NCI-H2196 (cell line): ENCODE data around the gene PDCD7.
"Not testable (repeated sequence)": the region's sequence is repeated elsewhere in the genome, so short reads cannot be mapped to it uniquely, and the experiment has no call there.

Experiments
- DNase-seq: peaks from one replicate; lab custom pipeline; 2025; ENCODE audit not compliant: unreplicated experiment; lab: John Stamatoyannopoulos, UW

Gene PDCD7

DNA sequence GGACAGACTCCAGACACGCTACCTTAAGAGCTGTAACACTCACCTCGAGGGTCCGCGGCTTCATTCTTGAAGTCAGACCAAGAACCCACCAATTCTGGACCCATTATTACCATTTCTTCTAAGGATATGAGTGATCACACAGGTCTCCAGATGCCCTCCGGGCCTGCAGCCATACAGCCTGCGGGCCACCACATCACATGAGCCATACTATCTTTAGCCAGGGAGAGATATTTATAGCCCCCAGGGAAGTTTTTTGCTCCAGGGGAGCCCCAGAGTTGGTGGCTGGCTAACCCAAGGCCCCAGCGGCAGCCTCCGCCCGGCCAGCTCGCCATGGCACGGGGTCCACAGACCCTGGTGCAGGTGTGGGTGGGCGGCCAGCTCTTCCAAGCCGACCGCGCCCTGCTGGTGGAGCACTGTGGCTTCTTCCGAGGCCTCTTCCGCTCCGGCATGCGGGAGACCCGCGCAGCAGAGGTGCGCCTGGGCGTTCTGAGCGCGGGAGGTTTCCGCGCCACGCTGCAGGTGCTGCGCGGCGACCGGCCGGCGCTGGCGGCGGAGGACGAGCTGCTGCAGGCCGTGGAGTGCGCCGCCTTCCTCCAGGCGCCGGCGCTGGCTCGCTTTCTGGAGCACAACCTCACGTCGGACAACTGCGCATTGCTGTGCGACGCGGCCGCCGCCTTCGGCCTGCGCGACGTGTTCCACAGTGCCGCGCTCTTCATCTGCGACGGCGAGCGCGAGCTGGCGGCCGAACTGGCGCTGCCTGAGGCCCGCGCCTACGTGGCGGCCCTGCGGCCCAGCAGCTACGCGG is 56.9 kb downstream of the PDCD7 start, which contains the start of gene KBTBD13:
Gene KBTBD13 (plus strand): TSS at position 261 of the 805 bp plus-strand sequence. CDS start 70 bp downstream, at position 331.
- no peak for DNase-seq

DNA sequence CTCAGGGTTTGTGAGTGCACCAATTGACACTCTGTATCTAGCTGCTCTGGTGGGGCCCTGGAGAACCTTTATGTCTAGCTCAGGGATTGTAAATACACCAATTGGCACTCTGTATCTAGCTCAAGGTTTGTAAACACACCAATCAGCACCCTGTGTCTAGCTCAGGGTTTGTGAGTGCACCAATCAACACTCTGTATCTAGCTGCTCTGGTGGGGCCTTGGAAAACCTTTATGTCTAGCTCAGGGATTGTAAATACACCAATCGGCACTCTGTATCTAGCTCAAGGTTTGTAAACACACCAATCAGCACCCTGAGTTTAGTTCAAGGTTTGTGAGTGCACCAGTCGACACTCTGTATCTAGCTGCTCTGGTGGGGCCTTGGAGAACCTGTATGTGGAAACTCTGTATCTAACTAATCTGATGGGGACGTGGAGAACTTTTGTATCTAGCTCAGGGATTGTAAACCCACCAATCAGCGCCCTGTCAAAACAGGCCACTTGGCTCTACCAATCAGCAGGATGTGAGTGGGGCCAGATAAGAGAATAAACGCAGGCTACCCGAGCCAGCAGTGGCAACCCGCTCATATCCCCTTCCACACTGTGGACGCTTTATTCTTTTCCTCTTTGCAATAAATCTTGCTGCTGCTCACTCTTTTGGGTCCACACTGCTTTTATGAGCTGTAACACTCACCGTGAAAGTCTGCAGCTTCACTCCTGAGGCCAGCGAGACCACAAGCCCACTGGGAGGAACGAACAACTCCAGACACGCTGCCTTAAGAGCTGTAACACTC is 57.8 kb downstream of the PDCD7 start:
- DNase-seq = not testable (repeated sequence)

DNA sequence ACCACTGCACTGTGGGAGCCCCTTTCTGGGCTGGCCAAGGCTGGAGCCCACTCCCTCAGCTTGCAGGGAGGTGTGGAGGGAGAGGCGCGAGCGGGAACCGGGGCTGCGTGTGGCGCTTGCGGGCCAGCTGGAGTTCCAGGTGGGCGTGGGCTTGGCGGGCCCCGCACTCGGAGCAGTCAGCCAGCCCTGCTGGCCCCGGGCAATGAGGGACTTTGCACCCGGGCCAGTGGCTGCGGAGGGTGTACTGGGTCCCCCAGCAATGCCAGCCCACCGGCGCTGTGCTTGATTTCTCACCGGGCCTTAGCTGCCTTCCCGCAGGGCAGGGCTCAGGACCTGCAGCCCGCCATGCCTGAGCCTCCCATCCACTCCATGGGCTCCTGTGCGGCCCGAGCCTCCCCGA is 58.7 kb downstream of the PDCD7 start:
- not testable (repeated sequence) for DNase-seq

DNA sequence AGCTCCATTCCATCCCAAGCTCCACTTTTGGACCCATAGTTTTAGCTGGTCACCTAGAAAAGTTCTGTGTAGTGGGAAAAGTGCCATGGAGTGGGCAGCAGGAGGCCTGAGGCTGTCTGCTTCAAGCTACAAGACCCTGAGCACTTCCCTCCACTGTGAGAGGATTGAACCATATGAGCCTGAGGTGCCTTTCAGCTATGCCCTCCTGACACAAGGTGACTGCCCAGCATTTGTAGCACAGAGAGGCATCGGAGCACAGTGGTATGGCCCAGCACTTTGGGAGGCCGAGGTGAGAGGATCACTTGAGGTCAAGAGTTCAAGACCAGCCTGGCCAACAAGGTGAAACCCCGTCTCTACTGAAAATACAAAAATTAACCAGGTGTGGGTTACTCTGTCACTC is 61.0 kb downstream of the PDCD7 start:
- DNase-seq = no peak

DNA sequence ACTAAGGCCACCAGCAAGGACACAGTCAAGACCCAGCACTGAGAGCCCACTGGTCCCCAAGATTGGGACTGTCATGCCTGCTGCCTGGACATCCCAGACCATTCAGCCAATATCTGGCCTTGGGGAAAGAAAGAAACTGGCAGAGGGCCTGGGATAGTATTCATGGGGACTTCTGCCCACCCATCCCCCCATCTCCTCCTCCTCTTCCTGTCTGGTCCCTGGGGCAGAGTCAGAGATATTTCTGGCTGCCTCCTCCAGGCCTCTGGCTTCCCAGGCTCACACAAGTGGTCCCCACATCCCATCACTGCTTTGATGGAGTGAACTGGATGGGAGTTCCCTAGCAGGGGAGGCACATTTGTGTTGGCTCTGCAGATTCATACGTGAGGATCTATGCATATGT is 61.6 kb downstream of the PDCD7 start:
- no peak for DNase-seq

DNA sequence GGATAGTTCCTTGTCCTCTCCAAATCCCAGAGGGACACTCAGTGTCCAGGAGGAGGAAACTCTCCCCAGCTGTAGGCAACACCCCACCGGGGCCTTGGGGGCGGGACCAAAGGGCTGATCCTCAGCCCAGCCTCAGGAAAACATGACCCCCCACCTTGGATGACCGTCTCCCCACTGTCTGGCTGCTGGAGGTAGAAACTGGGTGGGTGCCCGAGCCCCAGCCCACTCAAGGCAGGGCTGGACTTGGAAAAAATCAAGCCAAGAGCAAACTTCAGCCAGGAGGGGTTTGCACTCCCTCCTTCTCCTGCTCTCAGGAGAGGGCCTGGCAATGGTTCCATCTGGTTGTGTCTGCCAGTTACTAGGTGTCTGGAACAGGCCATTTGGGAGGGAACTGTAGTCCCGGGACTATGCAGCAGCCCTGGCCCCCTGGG is 62.2 kb downstream of the PDCD7 start:
- no peak for DNase-seq

DNA sequence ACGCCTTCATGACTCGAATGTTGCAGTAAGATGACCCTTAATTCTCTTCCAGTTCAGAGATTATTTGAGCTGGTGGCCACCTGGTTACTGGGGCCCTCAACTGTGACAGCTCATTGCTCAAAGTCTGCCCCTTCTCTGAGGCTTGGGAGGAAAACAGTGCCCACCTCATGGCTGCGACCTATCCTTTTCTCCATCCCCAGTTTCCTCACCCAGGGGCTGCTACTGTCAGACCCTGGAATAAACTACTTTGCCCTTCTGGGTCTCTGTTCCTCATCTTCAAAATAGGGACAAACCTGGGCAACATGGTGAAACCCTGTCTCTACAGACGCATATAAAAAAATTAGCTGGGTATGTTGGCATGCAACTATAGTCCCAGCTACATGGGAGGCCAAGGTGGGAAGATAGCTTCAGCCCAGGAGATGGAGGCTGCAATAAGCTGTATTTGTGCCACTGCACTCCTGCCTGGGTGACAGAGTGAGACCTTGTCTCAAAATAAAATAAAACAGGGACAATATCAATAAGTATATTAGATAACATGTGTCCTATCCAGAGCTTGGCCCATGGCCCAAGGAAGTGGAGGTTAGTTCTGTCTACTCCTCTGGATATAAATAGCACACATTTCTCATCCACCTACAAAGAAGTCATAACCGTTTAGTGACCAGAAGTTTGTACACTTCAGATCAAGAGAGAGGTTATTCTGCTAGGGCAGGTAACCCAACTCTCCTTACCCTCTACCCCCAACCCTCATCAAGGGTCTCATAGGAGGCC is 63.6 kb downstream of the PDCD7 start:
- DNase-seq = no peak

DNA sequence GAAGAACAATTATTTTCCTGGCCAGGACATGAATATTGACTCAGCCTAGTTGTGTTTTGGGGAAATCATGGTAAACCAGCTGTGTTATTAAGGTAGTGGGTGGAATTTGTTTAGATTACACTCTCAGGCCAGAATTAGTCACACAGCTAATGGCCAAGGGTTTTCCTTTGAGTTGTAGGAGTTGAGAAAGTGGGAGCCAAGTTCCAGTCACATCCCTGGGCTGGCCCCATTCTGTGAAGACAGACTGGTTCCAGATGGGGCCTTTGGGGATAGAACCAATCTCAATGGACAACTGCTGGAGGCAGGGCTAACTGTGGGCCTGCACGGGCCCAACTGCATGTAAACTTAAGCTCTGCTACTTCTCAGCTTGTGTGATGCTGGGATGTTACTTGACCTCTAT is 64.4 kb downstream of the PDCD7 start:
- DNase-seq = no peak

DNA sequence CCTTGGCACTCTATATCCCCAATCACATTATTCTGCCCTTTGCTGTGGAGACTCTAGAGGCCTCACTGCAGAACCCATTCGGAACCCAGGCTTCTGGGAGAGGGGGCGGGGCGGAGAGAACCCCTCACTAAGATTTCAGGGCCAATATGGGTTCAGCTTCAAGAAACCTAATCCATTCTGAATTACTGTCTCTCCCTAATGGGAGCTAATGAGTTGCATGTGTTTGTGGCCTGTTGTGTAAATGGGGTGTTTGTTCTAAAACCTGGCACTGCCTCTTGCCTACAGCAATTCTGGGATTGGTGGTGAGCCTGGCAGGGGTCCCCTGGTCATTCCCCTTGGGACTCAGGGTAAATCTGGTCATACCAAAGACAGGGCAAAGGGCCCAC is 65.2 kb downstream of the PDCD7 start:
- DNase-seq = no peak

DNA sequence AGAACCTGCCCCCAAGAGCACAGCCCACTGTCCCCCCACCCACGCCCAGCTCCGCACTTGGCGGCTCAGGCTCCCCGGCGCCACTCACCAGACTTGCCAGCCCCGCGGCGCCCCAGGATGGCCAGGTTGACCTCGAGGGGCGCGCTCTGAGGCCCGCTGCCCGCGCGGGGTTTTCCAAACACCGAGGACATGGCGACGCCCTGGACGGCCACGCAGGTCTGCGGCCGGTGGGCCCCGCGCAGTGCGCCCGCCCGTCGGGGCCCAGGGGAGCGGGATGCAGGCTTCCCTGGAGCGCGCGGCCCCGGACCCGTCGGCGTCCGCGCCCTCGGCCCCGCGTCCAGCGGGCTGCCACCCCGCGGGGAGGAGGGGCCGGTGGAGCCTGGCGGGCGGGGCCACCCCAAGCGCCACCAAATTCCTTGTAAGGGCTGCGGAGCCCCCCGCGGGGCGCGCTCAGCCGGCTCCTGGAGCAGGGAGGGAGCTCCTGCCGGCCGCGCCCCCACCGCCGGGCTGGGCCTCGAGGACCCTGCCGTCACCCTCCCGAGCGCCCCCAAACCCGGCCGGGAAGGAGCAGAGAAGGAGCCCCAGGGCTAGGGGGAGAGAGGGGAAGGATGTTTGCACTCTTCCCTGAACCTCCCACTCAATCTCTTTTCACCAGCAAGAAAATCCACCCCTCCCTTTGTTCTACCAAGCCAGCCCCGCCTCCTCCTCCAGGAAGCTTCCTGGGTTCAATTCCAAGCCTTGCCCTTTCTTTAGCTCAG is 65.8 kb downstream of the PDCD7 start, which contains the start of gene RASL12:
Gene RASL12 (minus strand): TSS at position 347 of the 758 bp plus-strand sequence. CDS start 156 bp downstream, at position 191.
- DNase-seq = no peak
